ENCODE measurements around the gene CCNY.
"Not testable (repeated sequence)": the region's sequence is repeated elsewhere in the genome, so short reads cannot be mapped to it uniquely, and the experiment has no call there.

The CCNY gene

GRCh38 chr10:35493196-35494118 is 157.1 kb downstream of the CCNY start:
- DNase-seq: no peak

GRCh38 chr10:35495521-35496119 is 159.3 kb downstream of the CCNY start:
- DNase-seq: no peak

- DNase-seq: no peak
Measured at GRCh38 chr10:35497909-35498308, 161.6 kb downstream of the CCNY start.

- no peak for DNase-seq
Measured at GRCh38 chr10:35498693-35499092, 162.4 kb downstream of the CCNY start.

- DNase-seq: no peak
Measured at GRCh38 chr10:35501923-35502322, 165.6 kb downstream of the CCNY start.

- DNase-seq: no peak
Measured at GRCh38 chr10:35502692-35503091, 166.4 kb downstream of the CCNY start.

GRCh38 chr10:35503578-35503977 is 167.3 kb downstream of the CCNY start:
- DNase-seq: no peak

GRCh38 chr10:35504132-35504531 is 167.8 kb downstream of the CCNY start:
- no peak for DNase-seq

GRCh38 chr10:35505241-35505873 is 169.0 kb downstream of the CCNY start:
- no peak for DNase-seq

GRCh38 chr10:35506741-35507140 is 170.4 kb downstream of the CCNY start:
- no peak for DNase-seq

GRCh38 chr10:35507519-35508109 is 171.3 kb downstream of the CCNY start:
- no peak for DNase-seq

- DNase-seq: no peak
Measured at GRCh38 chr10:35508647-35509046, 172.3 kb downstream of the CCNY start.

GRCh38 chr10:35510891-35511290 is 174.6 kb downstream of the CCNY start:
- no peak for DNase-seq

- no peak for DNase-seq
Measured at GRCh38 chr10:35511647-35512046, 175.3 kb downstream of the CCNY start.

- DNase-seq: no peak
Measured at GRCh38 chr10:35516102-35516670, 179.9 kb downstream of the CCNY start.

GRCh38 chr10:35517431-35518181 is 181.3 kb downstream of the CCNY start:
- DNase-seq: no peak

GRCh38 chr10:35518187-35518586 is 181.9 kb downstream of the CCNY start:
- DNase-seq: not testable (repeated sequence)

GRCh38 chr10:35520996-35521395 is 184.7 kb downstream of the CCNY start:
- no peak for DNase-seq

- DNase-seq: no peak
Measured at GRCh38 chr10:35523670-35524225, 187.4 kb downstream of the CCNY start.

- DNase-seq: no peak
Measured at GRCh38 chr10:35526746-35527145, 190.4 kb downstream of the CCNY start.

GRCh38 chr10:35532141-35532540 is 195.8 kb downstream of the CCNY start:
- no peak for DNase-seq

GRCh38 chr10:35533565-35533964 is 197.3 kb downstream of the CCNY start:
- no peak for DNase-seq
